Erythroblast (primary cell): ENCODE data around the gene BCKDK.

Experiments
- GATA1 ChIP-seq: IDR thresholded peaks from 2 replicates; pipeline ENCODE4 v1.6.1; 2011; ENCODE audit warnings: low read depth, mild to moderate bottlenecking, control low read depth, low read length, moderate library complexity
- POLR2A ChIP-seq: IDR thresholded peaks from 2 replicates; pipeline ENCODE4 v1.6.1; 2011; ENCODE audit warnings: mild to moderate bottlenecking, low read length

DNA sequence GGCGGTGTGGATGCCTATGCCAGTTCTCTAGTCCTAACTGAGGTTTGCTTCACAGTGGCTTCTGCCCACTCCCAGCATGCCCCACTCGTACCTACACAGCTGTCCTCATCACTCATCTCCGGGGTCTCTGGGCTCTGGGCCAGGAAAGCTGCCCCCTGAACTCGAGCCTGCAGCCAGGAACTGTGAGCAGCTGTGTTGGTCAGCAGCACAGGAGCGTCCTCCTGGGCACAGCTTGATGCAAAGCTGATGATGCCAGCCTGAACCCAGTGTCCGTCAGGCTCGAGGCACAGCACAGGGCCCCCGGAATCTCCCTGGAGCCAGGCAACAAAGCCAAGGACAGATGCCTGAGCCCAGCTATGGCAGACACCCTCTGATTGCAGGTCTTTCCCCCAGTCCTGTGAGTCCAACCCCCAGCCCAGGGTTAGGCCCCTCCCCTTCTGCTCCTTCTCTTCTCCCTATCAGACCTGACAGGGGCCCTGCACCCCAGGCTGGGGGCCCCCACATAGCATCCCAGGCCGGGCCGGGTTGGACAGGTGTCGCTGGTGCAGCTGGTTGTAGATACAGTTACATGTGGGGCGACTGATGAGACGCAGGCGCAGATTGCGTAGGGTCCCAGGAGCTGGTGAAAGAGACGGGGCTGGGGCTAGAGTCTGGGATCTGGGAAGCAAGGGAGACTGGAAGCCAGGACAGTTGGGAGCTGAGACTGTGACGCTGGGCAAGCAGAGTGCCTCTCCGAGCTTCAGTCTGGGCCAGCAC is 22.1 kb upstream of the BCKDK start:
- TF ChIP-seq POLR2A, result no peak
- TF ChIP-seq GATA1, result no peak
